HG03135 (cell line): Measurements from ENCODE around the gene STXBP4.

Experiments
- ATAC-seq: cut with Tn5 transposase; IDR thresholded peaks from one replicate; pipeline ENCODE4 v1.9.1; 2021; ENCODE audit warnings: mild to moderate bottlenecking, moderate library complexity; ENCODE audit not compliant: unreplicated experiment

Gene STXBP4

DNA sequence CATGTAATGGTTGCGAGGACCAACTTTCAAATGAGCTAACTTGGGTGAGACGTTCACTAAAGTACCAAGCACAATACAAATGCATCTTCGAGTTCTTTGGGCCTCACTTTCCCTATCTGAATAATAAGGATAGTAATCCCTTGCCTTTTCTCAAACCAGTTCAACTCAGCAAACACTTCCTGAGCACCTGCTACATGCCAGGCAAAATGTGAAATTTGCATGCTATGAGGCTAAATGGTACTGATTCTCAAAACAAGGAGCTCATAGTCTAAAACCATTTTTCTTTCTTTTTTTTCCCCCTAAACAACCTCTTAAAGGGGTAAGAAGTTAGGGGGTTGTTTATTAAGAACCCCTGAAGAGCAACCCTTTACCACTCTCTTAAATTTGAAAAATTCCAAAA, 194.8 kb downstream of the STXBP4 start:
- ATAC-seq = no peak

DNA sequence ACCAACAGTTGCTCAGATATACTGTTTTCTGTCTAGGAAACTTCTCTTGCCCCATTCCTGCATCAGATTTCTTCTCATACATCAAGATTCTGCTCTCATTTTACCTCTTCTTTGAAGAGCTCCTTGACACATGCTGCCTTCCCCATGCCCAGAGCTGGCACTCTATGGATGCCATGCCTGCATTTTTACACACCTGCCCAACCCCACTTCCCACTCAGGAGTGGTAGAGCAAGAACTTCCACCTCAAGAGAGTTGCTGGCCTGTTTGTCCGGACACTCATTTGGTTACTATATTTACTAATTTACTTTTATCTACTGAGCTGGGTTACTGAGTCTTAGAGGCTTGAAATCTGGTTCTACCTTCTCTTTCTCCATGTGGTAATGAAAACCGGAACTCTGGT, 197.9 kb downstream of the STXBP4 start:
- no peak for ATAC-seq

DNA sequence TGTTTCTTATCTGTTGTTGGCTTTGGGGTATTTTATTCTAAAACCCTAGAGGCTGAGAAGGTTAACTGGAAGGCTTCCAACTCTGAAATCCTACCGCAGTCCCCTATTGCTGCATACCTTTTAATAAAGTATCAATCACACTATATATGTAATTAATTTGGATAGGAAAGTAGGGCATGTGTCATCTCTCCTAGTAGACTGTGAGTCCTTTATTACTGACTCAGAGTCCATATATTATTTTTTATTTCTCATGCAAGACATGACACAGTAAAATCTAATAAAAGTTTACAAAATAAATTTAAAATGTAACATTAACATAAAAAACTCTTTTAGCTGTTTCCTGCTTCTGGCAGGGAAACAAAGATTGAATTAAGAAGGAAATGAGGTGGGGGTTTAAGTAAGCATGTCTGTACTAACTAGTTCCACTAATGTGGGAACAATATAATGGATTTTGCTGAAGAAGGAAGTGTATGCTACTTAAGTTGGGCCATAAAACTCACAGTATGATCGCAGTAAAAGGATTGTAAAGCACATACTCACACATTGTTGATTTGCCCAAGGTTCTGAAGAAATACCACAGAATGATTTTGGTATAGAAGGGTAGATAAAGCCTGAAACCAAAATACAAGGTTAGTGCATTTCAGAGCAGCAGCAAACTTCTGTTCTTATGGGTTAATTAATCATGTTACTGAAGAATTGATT, 198.6 kb downstream of the STXBP4 start:
- no peak for ATAC-seq

DNA sequence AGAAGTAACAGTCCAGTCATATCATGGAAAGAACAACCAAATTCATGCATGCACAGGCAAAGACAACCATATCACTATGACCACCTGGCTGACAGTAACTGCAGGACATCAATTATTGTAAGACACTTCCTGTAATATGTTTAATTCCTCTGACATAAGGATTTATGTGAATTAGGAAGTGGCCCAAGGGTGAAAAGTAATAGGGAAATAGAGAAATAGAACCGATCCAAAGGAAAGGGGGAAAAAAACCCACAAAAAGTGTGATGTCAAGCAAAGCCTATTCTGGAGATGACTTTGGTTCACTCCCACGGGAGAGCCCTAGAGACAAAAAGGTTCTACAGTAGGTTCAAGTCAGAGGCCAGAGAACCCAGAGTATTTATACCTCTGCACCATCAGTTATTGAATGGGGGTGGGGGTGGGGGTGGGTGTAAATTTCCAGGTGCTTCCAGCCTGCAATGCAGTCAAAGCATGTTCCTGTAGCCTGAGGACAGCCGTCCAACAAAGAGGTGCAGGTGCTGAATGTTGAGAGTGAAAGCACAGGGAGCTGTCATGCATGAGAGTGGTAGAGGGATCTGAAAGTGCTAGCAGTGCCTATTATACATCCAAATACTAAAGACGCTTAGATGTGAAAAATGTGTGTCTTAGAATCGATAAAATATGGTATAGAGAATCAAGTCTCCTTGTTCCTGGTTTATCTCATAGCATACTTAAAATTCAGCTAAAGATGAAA, 200.6 kb downstream of the STXBP4 start:
- peak; percentile 80 for ATAC-seq

DNA sequence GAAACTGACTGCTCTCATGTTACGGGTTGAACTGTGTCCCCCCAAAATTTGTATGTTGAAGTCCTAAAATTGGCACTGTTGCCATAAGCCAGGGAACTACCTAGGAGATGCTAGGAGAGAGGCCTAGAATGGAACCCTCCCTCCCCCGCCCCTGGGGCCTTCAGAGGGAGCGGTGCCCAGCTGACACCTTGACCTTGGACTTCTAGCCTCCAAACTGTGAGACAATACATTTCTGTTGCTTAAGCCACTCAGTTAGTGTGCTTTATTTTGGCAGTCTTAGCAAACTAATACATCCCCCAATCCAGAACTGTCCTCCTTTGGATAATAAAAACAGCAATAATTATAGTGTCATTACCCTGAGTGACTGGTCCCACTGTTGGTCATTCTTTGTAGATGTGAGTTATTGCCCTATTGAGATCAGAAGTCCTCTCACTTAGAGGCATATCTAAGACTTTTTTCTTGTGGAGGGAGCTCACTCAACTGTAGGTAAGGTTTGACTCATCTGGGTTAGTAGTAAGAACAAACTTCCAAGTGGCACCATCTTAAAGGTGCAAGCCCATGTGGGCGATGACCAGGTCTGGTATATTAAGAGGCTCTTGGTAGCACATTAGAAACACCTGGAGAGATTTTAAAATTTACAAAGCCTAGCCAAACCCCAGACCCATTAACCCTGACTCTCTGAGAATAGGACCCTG, 203.2 kb downstream of the STXBP4 start:
- ATAC-seq = no peak

DNA sequence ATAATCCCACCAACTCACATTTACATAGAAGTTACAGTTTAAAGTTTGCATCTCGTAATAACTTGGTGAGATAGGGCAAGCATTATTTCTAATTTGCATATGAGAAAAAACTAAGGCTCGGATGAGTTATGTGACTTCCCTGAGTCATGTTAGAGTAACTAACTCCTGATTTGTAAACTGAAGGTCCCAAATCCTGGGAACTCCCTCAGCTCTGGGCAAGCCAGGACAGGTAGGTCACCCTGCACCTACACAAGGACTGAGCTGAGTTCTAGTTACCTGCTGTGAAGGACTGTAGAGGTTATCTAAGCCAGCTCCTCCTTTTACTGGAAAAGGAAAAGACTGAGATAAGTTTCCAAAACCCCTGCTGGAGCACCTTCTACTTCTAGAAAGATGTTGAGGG, 204.0 kb downstream of the STXBP4 start:
- ATAC-seq = no peak

DNA sequence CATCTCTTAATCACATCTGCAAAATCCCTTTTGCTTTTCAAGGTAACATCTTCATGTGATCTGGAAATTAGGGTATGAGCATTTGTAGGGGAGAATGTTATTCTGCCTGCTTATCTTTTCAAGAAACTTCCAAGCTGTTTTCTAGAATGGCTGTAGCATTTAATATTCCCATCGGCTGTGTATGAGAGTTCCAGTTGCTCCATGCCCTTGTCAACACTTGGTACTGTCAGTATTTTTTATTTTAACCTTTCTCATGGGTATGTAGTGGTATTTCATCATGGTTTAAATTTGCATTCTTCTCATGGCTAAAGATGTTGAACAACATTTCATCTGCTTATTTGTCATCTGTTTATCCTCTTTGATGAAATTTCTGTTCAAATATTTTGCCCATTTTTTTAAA, 205.6 kb downstream of the STXBP4 start:
- ATAC-seq = no peak

DNA sequence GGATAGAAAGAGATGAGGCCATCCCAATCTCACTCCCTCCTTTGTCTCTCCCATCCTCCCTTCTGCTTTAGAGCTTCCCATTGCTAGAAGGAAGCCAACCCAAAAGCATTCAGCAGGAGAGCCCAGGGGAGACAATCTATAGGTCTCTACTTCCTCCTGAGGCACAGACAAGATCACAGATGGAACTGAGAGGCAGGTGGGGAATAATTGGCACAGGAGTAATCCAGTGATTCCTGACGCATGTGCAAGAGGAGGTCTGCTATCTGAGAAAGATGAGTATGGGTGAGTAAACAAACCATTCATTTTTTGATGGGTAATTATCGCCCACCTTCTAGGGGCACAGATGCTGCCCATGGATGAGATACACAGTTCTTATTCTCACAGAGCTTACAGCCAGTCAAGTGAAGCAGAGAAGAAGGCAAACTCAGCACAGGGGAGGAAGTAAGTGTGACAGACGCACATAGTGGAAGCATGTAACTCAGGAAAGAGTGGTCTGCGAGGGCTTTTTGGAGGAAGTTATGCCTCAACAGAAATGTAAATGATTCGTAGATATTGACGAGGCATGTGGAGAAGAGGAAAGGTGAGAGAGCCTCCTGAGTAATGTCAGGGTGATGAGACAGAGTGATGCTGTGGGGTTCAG, 207.3 kb downstream of the STXBP4 start:
- peak; percentile 48 for ATAC-seq

DNA sequence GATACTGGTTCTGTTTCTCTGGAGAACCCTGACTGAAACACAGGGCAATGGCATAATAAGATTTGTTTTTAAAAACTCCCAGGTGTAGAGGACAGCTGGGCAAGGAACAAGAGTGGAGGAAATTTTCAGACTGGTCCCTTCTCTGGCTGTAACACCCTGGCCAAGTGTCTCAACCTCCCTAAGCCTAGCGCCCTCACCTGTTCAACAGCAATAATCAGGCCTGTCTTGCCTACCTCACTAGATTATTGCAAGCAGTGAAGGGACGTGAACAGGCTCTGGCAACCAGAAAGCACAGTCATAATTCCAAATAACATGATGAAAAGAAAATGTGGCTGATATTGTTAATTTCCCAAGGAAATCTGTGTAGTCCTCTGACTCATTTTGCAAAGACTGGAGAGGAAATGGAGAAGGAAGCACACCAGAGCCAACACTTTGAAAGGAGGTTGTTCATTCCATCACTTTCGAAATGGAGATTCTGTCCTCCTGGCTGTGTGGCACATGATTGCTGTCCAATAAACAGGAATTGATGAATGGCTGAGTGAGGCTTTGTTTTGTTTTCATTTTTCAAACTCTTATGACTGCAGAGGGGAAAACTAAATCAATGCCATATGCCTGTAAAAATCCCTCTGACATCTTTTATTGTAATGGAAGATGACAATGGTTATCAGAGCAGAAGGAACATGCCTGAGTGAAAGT, 208.7 kb downstream of the STXBP4 start:
- ATAC-seq = no peak

DNA sequence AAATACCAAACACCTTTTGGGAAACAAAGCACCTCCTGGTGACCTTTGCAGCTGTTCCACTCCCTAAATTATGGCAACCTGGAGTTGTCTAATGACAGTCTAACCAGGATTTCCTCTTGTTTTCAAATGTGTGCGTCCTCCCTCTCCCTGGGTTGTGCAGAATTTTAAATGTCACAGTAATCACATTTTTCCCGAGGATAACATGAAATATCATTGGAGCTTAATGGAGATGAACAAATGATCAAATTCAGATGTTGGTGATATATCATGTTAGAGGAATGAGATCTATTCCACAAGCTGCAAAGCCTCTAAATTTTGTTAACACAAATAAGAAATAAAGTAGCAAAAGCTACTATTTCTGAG, 209.3 kb downstream of the STXBP4 start:
- no peak for ATAC-seq

DNA sequence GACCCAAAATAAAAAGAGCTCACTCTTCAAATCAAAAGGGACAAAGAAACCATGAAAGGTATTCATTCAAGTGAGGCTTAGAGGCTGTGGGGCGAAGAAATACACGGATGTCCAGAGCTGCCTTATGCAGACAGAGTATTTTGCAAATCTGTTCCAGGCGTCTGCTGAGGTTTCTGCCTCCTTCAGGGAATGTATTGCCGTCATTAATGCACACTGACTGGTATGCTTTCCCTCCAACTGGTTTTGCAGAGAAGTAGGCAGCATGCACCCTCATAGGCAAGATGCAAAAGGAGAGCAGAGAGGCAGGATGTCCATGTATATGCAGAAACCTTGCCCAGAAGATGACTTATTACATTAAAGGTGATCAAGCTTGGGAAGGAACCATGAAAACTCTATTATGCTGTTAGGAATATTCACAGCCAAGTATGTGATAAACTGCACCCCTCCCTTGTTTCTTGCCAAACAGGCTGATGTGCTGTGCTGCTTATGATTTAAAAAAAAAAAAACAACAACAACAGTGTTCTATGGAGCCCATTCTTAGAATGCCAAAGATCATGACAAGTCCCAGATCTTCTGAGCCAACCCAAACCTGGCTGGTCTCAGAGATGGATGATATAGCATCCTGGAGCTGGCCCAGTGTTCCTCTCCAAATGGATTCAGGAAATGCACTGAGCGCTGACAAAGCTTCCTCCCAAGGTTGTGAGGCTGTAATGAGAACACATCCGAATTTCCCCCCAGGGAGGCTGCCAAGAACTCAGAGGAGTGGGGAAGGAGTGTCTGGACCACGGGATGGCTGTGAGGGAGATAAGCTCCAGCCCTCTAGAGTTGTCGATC, 218.6 kb downstream of the STXBP4 start:
- ATAC-seq = no peak

DNA sequence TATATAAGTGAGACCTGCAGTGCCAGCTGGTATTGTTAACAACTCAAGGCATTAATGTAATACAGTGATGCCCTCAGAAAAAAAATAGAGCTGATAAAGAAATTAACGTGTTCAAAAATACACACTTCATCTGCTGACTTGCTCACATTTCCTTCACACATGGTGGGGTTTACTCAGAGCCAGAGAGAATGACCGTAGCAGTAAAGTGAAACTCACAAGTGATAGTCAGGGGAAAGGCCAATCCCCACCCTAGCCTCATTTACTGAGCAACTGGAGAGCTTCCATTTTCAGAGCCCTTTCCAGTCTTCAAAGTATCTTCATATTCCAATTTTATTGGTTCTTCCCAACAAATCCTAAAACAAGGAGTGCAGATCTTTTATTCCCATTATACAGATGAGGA, 222.2 kb downstream of the STXBP4 start:
- ATAC-seq = no peak

DNA sequence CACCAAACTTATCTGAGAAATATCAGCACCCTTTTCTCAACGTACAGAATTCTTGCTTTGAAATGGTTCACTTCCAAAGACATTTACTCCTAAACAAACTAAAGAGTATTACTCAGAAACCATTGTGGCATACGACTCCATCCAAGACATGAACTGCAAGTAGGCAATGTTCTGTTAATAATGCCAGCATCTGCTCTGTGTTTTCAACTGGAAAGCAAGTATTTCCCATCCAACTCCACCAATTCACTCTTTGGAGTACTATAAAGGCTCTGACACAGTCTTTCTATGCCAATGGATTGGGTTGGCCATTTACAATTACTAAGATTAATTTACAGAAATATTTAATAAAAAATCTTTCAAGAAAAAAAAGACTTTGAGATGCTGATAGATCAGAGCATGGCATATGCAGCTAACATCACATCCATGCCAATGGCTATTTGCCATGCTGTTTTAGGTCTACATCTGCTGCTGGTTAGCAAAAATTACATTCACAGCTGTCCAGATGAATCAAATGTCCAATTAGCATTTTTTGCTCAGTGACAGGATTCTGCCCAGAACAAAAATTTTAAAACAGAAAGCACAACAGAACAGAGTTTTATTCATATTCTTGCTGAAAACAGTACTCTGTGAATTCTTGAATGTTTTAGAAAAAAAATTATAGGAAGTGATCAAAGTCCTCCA, 230.3 kb downstream of the STXBP4 start:
- no peak for ATAC-seq

DNA sequence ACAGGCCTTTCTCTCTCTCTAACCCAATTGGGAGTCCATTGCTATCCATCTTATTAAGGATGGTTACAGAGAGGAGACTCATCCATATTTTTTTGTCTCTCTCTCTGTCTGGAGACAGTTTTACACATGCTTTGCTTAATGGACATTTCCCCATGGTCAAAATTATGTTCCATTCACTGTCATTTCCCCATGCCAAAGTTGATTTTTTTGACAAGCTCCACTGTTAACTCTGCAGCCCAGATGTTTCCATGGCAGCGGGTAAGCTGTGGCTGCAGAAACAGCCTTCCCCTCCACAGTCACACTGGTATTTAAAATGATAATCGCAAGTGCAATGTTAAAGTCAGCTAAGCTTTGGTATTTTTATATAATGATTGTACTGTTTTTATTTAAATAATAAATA, 232.3 kb downstream of the STXBP4 start:
- ATAC-seq = no peak

DNA sequence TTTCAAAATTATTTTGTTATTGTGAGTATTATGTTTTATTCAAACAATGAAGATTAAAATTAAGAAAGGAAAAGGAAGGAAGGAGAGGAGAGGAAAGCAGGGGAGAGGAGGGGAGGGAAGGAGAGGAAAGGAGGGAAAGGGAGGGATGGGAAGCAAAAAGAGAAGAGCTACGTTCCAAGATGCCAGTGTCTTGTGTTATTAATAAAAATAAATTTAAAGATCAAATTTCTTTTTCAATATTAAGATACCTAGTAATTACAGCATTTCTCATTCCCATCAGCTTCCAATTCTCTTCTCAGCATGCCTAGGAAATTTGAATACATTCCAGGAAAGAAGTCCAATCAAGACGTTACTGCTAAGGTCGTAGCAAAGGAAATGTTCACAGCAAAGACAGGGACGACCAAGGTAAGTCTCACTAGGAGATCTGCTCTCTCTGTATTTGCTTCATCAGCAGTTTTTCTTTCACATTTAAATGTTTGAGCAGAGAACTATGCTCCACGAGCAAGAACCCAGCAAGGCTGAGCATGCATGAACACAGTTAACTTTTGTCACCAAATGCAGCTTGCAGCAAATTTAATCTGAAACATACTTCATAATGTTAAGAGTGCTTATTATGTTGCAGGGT, 232.9 kb downstream of the STXBP4 start:
- ATAC-seq = no peak

DNA sequence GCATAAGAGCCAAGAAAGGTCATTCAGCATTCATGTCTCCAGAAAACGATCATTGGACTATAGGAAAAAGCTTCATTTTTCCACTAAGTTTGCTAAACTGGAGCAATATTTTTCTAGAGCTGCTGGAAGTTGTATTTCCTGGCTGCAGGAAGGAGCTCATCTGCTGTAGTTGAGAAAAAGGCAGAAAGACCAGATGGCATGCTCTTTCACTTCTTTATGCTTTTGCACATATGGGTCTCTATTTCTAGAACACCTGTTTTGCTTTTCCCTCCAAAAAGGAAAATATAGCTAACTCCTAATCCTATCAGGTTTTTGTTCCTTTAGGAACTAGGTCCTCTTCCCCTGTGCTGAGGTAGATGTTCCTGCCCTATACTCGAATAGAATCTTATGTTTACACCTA, 234.3 kb downstream of the STXBP4 start:
- ATAC-seq = no peak

DNA sequence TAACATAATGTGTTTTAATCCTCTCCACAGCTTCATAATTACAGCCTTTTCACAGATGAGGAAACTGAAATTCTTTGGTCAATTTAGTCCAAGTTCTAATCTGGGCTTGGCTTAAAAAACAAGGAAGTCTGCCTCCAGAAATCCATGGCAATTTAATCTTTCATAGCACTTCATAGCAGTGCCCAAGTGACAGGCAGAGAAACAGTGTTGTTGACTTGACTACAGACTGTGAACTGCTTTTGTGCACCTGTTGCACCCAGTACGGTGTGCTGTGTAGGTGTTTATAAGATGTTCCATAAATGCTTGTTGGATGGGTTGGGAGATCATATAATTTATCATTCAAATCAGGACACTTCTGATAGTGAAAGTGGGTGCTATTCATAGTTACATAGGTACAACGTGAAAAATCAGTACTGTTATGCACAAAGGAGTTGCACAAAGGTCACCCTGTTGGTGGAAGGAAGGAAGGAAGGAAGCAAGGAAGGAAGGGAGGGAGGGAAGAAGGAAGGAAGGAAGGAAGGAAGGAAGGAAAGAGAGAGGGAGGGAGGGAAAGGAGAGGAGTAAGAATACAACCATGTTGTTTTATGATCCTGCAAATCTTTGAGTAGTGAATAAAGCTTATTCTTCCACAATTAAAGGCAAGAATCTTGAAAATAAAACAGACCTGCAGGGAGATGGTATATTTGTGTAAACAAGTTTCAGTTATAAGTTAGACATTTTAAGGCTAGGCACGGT, 239.7 kb downstream of the STXBP4 start:
- ATAC-seq = no peak

DNA sequence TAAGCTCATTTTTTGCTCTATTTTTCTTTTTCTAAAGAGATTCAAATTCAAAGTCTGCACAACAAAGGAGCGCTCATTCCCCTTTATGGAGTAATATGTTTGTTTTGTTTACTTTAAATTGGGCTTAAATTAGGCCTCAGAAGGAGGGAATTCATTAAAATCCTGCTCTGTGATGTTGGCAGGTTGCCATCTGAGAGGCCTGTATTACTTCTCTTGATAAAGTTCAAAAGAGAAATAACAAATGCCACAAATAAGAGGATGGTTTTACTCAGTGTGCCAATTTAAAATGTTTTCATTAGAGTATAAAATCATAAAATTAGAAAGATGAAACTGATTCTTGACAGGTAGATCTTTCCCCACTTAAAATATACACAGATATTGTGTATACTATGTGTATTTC, 241.7 kb downstream of the STXBP4 start:
- no peak for ATAC-seq

DNA sequence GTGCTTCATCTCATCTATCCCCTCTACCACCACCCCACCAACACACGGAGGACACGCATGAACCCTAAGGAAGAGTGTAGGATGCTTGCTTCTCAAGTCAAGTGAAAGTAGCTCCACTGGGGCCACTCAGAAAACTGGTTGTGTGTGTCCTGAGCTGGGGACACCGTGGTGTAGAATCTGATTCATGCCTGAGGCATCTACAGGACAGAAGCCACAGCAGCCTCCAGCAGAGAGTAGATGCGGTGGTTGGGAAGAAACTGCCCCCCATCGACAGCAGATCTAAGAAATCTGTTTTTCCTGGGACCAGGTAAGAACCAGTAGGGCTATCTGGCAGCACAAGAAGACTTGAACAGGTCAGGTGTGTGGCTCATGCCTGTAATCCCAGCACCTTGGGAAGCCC, 244.3 kb downstream of the STXBP4 start:
- ATAC-seq = no peak
